ENCODE measurements around the gene ZFP92.

Gene ZFP92

DNA sequence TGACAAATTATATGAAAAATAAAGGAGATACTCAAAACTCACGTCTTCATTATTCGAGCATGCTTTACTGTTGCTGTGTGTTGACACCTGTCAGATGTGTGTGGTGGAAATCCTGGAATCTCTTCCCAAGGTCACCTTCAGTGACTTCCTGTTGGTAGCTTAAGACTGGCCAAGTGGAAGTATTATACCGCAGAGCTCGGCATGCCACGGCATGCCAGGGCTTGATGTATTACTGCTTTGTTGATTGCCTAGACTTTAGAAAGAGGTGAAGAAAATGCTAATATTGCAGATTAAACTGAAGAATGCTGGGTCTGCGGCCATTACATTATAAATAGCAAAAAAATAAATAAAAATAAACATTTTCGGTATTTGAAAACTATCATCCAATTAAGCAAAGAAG, 30.0 kb downstream of the ZFP92 start:
- DNase-seq, result no peak

DNA sequence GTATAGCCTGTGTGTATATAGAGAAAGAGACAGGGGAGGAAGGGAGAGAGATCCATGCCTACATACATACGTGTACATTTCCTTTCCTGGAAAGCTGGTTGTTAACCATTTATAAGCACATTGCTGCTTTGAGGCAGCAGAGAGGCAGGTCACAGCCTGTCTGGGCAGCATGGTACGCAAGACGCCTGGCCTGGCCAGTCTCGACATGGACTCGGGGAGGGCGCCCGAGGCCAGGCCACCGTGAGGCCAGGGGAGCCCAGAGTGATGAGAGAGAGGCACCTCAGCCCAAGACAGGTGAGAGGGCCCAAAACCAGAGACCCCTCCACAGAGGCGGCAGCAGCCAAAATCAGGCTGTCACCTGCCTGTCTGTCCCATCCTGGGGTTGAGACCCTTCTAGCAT, 30.7 kb downstream of the ZFP92 start:
- no peak for DNase-seq

DNA sequence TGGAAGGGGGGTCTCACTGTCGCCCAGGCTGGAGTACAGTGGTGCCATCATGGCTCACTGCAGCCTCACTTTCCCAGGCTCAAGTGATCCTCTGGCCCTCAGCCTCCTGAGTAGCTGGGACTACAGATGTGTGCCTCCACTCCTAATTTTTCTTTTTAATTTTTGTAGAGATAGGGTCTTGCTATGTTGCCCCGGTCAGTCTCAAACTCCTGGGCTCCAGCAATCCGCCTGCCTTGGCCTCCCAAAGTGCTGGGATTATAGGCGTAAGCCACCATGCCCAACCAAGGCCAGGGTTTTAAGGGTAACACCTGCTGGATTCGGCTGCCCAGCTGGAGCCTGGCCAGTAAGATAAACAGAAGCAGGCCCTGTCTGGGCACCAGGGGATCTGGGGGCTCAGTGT, 31.2 kb downstream of the ZFP92 start:
- no peak for DNase-seq

DNA sequence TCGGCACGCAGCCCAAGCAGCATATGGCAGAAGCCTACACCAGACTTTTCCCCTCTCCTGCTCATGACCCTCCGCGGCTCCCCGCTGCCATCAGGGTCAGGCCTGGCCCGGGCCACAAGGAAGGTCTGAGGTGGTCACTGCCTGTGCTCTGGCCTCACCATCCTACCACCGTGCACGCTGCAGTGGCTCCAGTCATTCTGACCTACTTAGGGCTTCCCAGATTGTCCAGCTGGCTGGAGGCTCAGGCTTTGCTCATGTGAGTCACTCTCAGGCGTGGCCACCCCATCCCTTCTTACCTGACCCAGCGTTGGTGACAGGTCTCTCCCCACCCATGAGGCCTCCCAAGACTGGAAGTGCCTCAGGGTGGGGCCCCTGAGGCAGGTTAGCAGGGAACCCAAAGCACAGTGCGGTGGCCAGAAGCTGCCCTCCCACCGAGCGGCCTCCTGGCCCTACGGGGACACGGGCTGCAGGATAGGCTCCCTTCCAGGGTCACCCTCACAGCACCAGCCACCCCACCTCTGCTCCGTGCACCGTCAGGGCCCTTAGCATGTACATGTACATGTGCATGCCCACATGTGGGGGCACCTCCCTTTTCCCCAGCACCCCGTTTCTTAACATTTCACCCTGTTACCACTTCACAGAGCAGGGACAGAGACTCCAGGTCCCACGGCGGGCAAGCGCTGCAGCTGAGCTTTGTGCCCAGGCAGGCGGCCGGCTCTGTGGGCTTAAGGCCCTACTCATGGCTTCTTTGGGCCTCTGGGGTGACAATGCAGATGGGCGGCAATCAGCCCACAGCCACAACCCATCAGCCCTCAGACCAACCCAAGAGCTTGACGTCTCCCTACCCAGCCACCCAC, 32.4 kb downstream of the ZFP92 start:
- DNase-seq, result no peak

DNA sequence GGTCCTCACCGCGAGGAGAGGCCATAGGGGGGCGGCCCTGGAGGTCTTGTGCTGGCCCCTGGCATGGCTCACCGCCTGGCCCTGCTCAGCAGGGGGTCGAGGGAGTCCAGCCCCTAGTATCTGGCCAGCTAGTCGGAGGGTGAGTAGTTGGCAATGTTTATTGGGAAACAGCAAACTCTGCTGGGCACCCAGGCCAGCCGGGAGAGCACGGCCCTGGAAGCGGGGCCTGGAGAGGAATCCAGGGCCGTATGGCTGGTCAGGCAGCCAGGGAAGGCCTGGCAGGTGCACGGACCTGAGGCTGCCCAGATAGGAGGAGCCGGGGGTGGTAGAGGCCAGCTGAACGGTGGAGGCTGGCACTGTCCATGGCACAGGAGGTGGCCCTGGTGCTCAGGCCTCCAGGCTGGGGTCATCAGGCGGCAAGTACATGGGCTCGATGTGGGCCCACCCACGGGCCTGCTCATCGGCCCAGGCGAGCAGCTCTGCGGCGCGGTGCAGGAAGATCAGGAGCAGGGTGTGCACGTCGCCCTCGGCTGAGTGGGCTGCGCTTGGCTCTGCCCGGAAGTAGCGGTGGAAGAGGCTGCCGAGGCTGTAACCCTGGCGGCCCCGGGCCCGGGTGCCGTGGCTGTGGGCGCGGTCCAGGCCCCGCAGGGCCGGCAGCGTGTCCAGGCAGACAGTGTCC, 33.2 kb downstream of the ZFP92 start:
- no peak for DNase-seq

DNA sequence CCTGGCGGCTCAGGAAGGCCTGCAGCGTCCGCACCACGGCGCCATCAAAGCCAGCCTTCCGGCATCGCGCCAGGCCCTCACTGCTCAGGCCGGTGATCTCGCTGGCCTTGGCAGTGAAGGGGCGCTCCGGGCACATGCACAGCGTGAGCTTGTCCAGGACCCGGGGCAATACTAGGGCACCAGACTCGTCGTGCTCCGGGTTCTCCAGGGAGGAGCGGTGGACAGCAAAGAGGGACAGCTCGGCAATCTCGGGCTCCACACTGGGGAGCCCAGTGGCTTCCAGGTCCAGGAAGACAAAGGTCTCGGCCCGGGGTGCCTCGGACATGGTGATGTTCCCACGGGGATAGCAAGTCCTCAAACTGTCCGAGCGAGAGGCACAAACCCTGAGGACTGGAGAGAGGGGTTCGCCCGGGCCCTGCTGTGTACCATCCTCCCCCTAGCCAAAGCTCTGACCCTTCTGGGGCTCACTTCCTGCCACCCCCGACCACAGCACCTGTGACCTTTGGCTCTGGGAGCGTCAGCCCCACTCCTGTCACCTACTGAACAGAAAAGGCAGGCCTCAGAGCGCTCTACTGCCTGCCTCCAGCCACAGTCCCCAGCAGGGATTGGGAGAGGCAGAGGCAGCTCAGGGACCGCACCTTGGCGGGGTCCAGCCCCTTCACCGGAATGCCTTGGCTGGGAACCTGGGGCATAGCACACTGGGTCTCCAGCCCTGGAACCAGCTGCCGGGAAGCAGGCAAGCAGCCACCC, 34.0 kb downstream of the ZFP92 start:
- DNase-seq, result no peak

DNA sequence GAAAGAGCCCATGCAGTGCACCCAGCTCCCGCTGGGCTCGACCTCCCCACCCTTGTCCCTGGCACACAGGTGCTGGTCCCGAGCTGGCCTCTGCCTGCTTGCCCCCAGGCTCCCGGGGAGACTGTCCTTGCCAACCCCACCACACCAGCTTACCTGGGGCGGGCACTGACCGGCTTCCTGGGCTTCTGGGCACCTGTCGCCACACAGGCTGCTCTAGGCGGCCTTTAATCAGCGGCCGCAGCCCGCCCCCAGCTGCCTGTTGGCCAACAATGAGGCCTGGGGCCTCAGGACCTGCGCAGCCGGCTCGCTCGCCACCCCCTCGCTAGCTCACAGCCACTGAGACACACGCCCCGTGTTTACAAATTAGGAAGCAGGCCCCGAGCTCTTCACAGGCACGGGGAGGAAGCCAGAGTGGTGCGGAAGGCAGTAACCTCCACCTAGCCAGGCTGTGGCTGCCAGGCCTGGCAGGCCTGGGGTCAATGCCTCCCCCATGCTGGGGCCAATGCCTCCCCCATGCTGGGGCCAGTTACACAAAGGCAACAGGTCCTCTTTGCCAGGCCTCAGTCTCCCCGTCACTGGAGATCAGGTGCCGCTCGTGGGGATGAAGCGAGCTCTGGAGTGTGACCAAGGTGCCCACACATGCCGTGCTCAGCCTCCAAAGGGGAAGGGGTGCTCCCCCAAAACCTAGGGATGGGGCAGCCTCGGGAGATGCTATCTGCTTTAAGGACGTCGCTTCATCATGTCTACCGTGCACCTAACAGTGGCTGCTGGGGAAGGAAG, 34.8 kb downstream of the ZFP92 start, which contains the start of gene TREX2:
TREX2 (minus strand) TSS at position 201 of the 780 bp plus-strand sequence. CDS start 626 bp downstream, outside the sequence.
- no peak for DNase-seq

DNA sequence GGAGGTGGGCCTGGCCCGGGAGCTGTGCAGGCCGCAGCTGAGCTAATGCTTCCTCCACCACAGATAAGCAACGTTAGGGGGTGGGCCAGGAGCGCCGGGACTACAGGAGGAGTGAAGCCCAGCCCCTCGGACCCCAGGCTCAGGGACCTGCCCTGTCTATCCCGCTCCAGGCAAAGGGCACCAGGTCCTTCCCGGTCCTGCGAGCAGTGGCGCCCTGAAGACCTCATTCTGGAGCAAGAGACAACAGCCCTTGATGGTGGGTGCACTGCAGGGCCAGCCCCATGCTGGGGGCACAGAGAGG, 35.3 kb downstream of the ZFP92 start:
- DNase-seq, result no peak

DNA sequence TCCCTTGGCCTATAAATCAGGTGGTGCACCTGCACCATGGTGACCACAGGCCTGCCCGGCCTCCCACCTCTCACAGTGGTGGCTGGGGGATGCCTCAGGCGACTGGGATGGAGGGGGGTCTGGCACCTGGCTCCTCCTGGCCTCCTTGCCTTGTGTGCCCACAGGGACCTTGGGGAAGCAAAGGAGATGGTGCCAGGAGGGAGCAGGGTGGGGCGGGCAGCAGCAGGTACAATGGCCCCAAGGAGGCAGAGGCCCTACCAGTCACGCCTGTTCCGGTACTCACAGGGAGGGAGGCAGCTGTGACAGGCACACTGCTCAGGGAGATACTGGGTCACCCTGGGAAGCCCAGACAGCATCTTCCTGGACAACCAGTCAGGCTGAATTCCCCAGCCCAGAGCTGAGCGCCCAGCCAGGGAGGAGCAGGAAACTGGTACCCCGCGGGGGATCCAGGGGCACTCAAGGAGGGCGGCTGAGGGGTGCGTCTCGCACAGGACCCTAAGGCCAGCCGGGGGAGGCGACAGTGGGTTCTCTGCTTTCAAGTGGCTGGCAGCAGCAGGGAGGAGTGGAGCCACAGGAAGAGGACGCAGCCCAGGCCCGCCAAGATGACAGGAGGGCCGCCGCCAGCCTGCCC, 35.8 kb downstream of the ZFP92 start:
- no peak for DNase-seq

DNA sequence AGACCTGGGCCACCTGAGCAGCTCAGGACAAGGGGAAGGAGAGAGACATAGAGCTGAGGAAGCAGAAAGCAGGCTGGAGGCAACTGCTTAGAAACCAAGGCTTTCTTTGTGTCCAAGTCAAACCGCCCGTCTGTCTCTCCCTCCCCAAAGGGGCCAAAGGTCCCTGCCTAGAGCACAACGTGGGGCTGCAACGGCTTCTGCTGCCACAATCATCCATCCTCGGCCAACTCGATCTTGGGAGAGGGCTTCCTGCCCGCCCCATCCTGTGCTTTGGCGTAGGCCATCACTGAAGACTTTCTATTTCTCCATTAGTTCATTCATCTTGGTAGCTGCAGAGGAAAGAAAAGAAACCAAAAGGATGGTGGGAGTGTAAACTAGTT, 36.3 kb downstream of the ZFP92 start:
- DNase-seq, result no peak

DNA sequence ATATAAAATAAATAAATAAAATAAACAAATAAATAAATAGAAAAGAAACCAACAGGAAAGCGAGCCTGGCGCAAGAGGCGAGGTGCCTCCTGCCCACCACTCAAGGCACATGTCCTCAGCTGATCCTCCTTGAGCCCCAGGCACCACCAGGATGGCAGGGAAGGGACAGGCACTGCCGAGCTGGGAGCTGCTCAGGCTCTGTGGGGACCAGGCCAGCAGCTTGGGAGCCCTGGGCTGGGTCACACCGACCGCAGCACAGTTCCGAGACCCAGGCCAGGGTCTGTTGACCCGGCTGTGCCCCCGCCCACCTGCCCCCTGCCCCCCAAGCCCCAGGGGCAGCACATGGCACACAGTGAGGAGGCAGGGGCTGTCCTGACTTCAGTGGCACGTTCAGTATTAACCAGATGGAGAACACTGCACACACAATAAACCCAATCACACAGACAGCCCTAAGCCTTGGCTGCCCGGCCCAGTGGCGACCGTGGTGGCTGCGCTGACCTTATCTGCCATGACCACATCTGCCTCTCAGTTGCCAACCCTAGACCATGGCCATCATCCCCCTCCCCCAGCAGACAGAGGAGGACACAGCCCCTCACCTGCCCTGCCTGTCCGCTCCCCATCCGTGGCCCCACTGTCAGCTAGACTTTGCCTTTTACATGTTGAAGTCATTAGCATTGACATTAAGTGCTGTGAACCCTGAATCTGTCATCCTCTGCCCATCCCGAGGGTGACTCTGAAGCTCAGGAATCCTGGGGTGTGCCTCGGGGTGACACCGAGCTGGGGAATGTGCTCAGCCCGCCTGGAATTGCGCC, 37.5 kb downstream of the ZFP92 start:
- no peak for DNase-seq

DNA sequence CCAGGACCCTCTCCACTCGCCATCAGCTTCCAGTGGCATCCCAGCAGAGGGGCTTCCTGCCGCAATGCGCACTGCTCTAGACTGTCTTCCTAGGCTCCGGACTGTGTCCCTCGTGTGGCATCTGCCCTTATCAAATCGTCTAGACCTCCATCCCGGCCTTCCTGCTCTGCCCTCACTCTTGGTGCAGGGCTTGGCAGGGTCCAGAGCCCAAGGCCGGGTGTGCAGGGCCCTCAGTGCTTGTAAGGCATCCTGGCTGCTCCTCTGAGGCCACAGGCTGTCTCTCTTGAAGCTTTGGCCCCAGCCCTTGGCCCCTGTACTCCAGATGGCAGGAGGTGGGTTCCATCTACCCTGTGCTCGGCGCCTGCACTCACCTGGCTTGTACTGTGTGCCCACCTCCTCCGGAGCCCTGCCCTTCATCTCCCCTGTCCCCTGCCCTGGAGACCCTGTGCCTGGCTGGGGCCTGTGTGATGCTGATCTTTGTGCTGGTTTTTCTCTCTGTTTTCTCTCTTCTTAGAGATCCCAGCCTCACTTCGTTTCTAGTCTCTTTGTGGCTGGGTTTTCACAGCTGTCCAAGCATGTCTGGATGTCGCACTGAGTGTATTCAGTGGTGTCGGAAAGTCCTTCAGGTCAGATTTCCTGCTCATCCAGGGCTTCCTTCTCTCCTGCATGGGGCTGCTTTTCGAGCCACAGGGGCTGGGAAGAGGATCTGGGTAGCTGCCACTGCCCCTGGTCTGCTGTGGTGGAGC, 38.3 kb downstream of the ZFP92 start:
- DNase-seq, result no peak

DNA sequence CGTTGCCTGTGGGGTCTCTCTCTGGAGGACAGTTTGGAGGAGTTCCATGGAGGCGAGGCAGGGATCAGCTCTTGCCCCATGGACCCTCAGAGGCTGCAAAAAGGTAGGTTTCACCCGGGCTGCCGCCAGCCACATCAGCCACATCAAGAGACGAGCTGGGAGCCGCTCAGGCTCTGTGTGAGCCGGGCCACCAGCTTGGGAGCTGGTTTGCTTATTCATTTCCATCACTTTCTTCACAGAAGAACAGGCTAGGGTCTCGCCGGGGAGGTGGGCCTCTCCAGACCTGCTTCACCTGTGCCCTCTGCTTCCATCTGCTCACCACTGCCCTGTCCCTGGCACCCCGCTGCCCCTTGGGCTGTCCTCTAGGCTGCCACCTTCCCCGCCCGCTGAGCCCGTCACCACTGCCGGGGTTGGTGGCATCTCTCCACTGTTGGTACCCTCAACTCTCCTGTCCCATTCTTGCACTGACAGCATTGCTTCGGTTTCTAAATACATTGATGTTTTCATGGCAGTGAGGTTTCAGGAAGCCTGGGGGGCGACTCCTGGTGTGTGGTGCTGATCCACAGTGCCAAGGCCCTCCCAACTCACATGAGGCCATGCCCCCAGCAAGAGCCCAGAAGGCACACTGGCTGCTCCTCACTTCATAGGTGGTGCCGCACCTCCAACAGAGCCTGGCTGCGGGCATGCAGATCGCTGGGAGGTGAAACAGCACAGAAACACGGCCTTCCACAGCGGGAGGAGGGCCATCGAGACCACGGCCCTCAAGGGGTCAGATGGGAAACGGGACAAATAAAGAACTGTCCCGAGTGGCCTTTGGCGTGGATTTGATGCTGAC, 39.1 kb downstream of the ZFP92 start:
- DNase-seq, result no peak

DNA sequence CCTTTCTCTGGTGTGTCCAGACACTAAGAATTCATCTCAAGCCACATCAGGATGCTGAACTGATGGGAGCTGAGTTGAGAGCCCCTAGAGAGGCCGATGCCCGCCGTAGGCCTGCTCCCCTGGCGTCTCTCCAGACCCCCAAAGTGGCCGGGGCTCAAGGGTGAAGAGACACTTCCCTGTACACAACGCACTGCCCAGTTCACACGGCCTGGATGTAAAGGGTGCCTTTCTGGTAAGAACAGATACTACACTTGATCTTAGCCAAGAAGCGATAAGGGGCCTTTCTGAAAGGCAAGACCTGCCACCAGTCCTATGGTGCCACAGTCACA, 39.6 kb downstream of the ZFP92 start:
- DNase-seq, result no peak

DNA sequence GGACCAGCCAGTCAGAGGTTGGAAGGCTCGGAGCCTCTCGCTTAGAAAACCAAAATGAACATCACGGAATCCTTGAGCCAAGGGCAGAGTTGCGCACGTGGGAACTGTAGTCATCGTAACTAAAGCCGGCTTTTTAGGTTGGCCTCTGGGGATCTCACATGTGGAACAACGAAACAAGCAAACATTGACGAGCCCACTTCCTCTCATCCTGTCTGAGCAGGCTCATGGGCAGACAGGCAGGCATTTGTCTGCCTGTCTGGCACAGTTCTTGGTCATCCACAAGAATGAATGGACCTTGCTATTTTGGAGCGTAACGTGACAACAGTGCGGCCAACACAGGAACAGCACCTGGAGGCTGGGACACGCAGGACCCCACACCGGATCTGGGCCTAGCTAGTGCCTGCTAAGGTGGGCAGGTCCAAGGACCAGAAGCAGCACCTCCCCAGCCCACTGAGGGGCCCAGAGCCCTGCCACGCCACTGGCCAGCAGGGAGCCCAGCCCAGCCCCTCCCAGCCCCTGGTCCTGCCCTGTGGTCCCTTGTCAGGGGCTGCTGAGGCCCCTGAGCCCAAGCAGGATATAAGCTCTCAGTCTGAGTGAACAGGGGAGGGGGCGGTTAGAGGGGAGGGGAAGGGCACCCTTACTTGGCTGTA, 43.8 kb downstream of the ZFP92 start:
- no peak for DNase-seq

DNA sequence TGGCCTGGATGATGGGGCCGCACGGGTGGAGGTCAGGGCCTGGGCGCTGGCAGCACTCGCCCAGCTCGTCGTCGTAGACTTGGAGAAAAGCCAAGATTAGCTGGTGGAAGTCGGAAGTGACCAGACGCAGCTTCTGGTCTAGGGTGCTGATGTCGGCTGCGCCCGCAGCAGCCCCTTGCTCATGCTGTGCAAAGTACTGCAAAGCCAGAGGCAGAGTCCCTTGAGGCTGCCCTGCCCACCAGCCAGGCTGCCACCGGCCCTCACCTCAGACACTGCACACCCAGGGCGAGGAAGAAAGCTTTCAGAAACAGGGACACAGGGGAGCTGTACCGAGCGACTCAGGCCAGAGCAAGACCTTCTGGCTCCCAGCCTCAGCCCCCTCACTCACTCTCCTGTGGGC, 44.3 kb downstream of the ZFP92 start:
- no peak for DNase-seq

DNA sequence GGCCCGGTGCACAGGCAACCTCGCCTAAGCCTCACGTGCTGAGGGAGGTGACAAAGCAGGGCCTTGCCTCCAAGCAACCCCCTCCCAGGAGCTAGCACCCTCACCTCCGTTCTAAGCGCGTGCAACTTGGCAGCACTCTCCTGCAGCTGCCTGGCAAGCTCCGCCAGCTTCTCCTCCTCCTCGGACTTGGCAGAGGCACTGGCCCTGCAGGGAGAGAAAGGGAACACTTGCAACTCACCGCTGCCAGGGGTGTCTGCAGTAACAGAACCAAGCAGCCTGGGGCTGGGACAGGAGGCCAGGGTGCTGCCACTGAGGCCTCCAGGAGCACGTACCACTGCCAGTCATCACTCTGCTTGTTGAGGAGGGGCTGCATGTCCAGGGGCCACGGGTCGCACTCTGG, 44.9 kb downstream of the ZFP92 start:
- DNase-seq, result no peak

DNA sequence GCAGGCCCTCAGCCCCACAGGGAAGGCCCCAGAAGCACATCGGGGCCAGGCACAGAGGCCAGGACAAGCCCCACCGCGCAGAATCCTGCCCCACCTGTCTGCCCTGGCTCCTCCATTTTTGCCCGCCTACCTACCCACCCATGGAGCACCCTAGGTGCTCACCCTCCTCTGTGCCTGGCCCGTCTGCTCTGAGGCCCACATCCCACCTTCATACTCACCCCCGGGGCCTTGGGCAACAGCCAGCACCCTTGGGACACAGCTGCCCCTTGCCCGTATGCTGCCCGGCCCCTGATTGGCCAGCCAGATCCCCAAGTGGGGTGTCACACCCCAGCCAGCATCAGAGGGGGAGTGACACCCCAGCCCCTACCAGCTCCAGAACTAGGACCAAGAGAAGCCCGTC, 45.4 kb downstream of the ZFP92 start:
- DNase-seq, result no peak

DNA sequence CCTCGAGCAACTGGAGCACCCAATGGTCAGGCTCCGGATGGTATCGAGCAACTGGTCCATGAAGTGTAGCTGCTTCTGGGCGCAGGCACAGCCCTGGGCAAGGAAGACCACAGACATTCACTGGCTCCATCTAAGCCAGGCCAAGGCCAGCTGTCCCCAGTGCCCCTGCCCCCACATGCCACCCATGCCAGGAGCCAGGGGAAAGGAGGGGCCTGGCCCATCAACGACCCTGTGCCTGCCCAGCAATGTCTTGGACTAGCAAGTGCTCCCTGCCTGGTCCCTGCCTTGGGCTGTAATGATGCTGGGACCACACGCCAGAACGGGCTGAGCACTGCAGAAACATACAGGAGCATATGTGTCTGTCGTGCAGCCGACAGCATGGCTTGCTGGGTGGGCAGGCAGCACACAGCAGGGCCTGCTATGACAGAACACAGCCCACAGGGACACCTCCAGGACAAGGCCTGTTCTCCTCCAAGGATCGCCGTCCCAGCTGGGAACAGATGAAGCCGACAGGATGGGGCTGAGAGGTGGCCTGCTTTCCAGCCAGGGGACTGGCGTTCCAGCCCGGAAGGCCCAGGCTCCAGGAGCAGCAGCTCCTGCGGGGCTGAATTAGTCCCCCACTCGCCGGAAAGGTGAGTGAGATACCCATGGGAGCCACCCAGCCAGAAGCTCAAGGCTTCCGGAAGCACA, 46.0 kb downstream of the ZFP92 start:
- DNase-seq, result no peak

All from cortex of kidney (tissue), 1 donor.